HCT116 (cell line): ENCODE measurements around the gene TMEFF2. TPM values are rescaled to one million over a fixed set of nuclear protein-coding genes. Genes with fewer than 3 reads are reported as not detected.

ENCODE experiments used
- ATAC-seq: fragments of 200-7000 bp; cut with Tn5 transposase; 2 replicates; pipeline ENCODE4 v1.9.1; 2020; ENCODE audit warnings: mild to moderate bottlenecking, moderate library complexity
- BruUV-seq: library from RNA; stranded (reverse); fragments of 400-500 nt; replicated peaks from 2 replicates; lab custom pipeline; 2021; lab: Mats Ljungman, UMichigan
- CTCF ChIA-PET: fragments of 300-600 bp; sonication (Branson Sonifier 250); formaldehyde crosslinking; loops from one replicate; lab custom pipeline; 2021; ENCODE audit warnings: antibody characterized with exemption; lab: Charles Lee
- POLR2A ChIA-PET: fragments of 300-600, 350-600 bp; sonication (Branson Sonifier 250); formaldehyde crosslinking; loops from one replicate; lab custom pipeline; 2021; ENCODE audit warnings: antibody characterized with exemption; lab: Charles Lee
- RAD21 ChIA-PET, 2 experiments: fragments of 300-600 bp; sonication (Branson Sonifier 250); formaldehyde crosslinking; loops; one replicate each; lab custom pipeline; 2023; ENCODE audit warnings: low total read pairs in 2 of 2; ENCODE audit not compliant: uncharacterized antibody in 2 of 2, unreplicated experiment in 2 of 2, low non-redundant PET in 1 of 2; lab: Charles Lee
- DNase-seq: peaks from one replicate; pipeline ENCODE4 v3.0.0-alpha.2; 2010; ENCODE audit warnings: low read depth, low spot score
- H2AFZ ChIP-seq: fragments of 200-600 bp; shearing (Covaris generic), sonication (generic); 2 replicates; pipeline ENCODE4 v1.6.1; 2017; ENCODE audit warnings: low read depth, mixed run types, mixed read lengths, antibody characterized with exemption, low read length; ENCODE audit not compliant: poor library complexity, severe bottlenecking
- H3K27ac ChIP-seq: 2 replicates; pipeline ENCODE4 v1.5.1; 2012; ENCODE audit warnings: low read depth, low read length
- H3K27me3 ChIP-seq: fragments of 200-600 bp; sonication (generic); 2 replicates; pipeline ENCODE4 v1.6.1; 2016; ENCODE audit warnings: mixed run types, low read length, mixed read lengths; ENCODE audit not compliant: insufficient read depth
- H3K36me3 ChIP-seq, 2 experiments: fragments of 200-500 bp in 1 of 2; fragments of 200-600 bp in 1 of 2; sonication (Bioruptor generic) in 1 of 2; sonication (generic) in 1 of 2; 2 replicates each; pipeline versions ENCODE4 v1.5.1 to v1.6.1; 2014 to 2016; ENCODE audit warnings: low read length in 2 of 2, inconsistent platforms in 1 of 2, mixed read lengths in 1 of 2, mixed run types in 1 of 2; ENCODE audit not compliant: insufficient read depth in 2 of 2, control insufficient read depth in 1 of 2
- H3K4me1 ChIP-seq, 2 experiments: fragments of 200-600 bp in 1 of 2; sonication (generic) in 1 of 2; 2 replicates each; pipeline versions ENCODE4 v1.5.1 to v1.6.1; 2012 to 2017; ENCODE audit warnings: low read length in 2 of 2, inconsistent platforms in 1 of 2, mild to moderate bottlenecking in 1 of 2, mixed read lengths in 1 of 2, mixed run types in 1 of 2, moderate library complexity in 1 of 2; ENCODE audit not compliant: insufficient read depth in 2 of 2, control insufficient read depth in 1 of 2
- H3K4me2 ChIP-seq: fragments of 200-600 bp; sonication (generic); 2 replicates; pipeline ENCODE4 v1.6.1; 2017; ENCODE audit warnings: mixed run types, low read length, mixed read lengths
- H3K4me3 ChIP-seq, 2 experiments: fragments of 200-600 bp in 1 of 2; sonication (generic) in 1 of 2; replicated peaks in 1 of 2; 2 replicates each; pipeline ENCODE4 v1.5.1; 2011 to 2016; ENCODE audit warnings: low read length in 2 of 2, control low read depth in 1 of 2, low read depth in 1 of 2, mild to moderate bottlenecking in 1 of 2, mixed read lengths in 1 of 2, mixed run types in 1 of 2
- H3K79me2 ChIP-seq: fragments of 200-600 bp; sonication (generic); 2 replicates; pipeline ENCODE4 v1.6.1; 2017; ENCODE audit warnings: mild to moderate bottlenecking, mixed run types, low read length, moderate library complexity, mixed read lengths; ENCODE audit not compliant: insufficient read depth
- H3K9ac ChIP-seq: fragments of 200-600 bp; sonication (generic); 2 replicates; pipeline ENCODE4 v1.6.1; 2016; ENCODE audit warnings: low read length, mixed read lengths
- H3K9me2 ChIP-seq: fragments of 200-600 bp; sonication (generic), shearing (Covaris generic); 2 replicates; pipeline ENCODE4 v1.6.1; 2017; ENCODE audit warnings: mixed run types, mild to moderate bottlenecking, moderate library complexity; ENCODE audit not compliant: insufficient read depth
- H3K9me3 ChIP-seq, 2 experiments: fragments of 200-500 bp in 1 of 2; fragments of 200-600 bp in 1 of 2; sonication (Bioruptor generic) in 1 of 2; sonication (generic) in 1 of 2; 2 replicates each; pipeline ENCODE4 v1.6.1; 2014 to 2017; ENCODE audit warnings: low read length in 2 of 2, mixed read lengths in 2 of 2, inconsistent platforms in 1 of 2, low read depth in 1 of 2, mild to moderate bottlenecking in 1 of 2, mixed run types in 1 of 2, moderate library complexity in 1 of 2; ENCODE audit not compliant: control insufficient read depth in 1 of 2, insufficient read depth in 1 of 2
- H4K20me1 ChIP-seq: fragments of 200-600 bp; sonication (generic), shearing (Covaris generic); 2 replicates; pipeline ENCODE4 v1.6.1; 2017; ENCODE audit warnings: mixed run types, mild to moderate bottlenecking, moderate library complexity; ENCODE audit not compliant: insufficient read depth
- CEBPB ChIP-seq: IDR thresholded peaks from 2 replicates; pipeline ENCODE4 v1.6.1; 2012; ENCODE audit warnings: low read depth
- EGR1 ChIP-seq: IDR thresholded peaks from 2 replicates; pipeline ENCODE4 v1.6.1; 2012; ENCODE audit warnings: low read depth
- ELF1 ChIP-seq: IDR thresholded peaks from 2 replicates; pipeline ENCODE4 v1.6.1; 2012; ENCODE audit warnings: low read depth, borderline replicate concordance
- JUND ChIP-seq: IDR thresholded peaks from 2 replicates; pipeline ENCODE4 v1.6.1; 2012
- POLR2A ChIP-seq: IDR thresholded peaks from 2 replicates; pipeline ENCODE4 v1.7.0; 2011; ENCODE audit warnings: borderline replicate concordance; ENCODE audit not compliant: insufficient read depth, insufficient read length; ENCODE audit errors: extremely low read depth
- POLR2AphosphoS5 ChIP-seq: IDR thresholded peaks from 2 replicates; pipeline ENCODE4 v1.6.1; 2011; ENCODE audit warnings: mild to moderate bottlenecking, low read depth, low read length, moderate library complexity
- RAD21 ChIP-seq: IDR thresholded peaks from 2 replicates; pipeline ENCODE4 v1.6.1; 2012; ENCODE audit warnings: low read depth, mild to moderate bottlenecking
- SIN3A ChIP-seq: IDR thresholded peaks from 2 replicates; pipeline ENCODE4 v1.6.1; 2012; ENCODE audit warnings: low read depth
- SP1 ChIP-seq: IDR thresholded peaks from 2 replicates; pipeline ENCODE4 v1.6.1; 2012; ENCODE audit warnings: low read depth
- SRF ChIP-seq: IDR thresholded peaks from 2 replicates; pipeline ENCODE4 v1.6.1; 2012; ENCODE audit warnings: low read depth
- ZFX ChIP-seq: fragments of 450-650 bp; IDR thresholded peaks from 2 replicates; pipeline ENCODE4 v1.6.1; 2017
- ZNF274 ChIP-seq: fragments of 200-500 bp; sonication (Bioruptor generic); IDR thresholded peaks from 2 replicates; pipeline ENCODE4 v1.6.1; 2014; ENCODE audit warnings: mild to moderate bottlenecking, low read depth, low read length, inconsistent platforms
- intact Hi-C: fragments of 100-400 bp; cut with micrococcal nuclease; formaldehyde crosslinking; loops from 2 replicates; pipeline ENCODE4 v1.10.0; 2022
- total RNA-seq: library from RNA; stranded (reverse); gene quantifications from one replicate; pipeline ENCODE4 v1.2.1, GENCODE V29; 2021; ENCODE audit not compliant: unreplicated experiment
- TF ChIP-seq, protein P1 (sequence below): IDR thresholded peaks from 2 replicates; pipeline ENCODE4 v1.6.1; 2012; ENCODE audit warnings: low read depth
- TF ChIP-seq, protein P2 (sequence below): IDR thresholded peaks from 2 replicates; pipeline ENCODE4 v1.6.1; 2011; ENCODE audit warnings: mild to moderate bottlenecking, low read length, moderate library complexity; ENCODE audit not compliant: insufficient replicate concordance; ENCODE audit errors: extremely low read depth
- TF ChIP-seq, protein P3 (sequence below): IDR thresholded peaks from 2 replicates; pipeline ENCODE4 v1.6.1; 2012
- TF ChIP-seq, protein P4 (sequence below), 3 experiments: fragments of 200-600 bp in 1 of 3; sonication (generic) in 1 of 3; IDR thresholded peaks in 2 of 3; conservative IDR thresholded peaks in 1 of 3; 2 replicates each; pipeline ENCODE4 v1.5.1; 2012 to 2017; ENCODE audit warnings: low read depth in 2 of 3, low read length in 2 of 3, antibody characterized with exemption in 1 of 3, borderline replicate concordance in 1 of 3, control low read depth in 1 of 3, mild to moderate bottlenecking in 1 of 3, mixed read lengths in 1 of 3, mixed run types in 1 of 3, moderate library complexity in 1 of 3; ENCODE audit not compliant: insufficient read depth in 1 of 3
- TF ChIP-seq, protein P5 (sequence below): IDR thresholded peaks from 2 replicates; pipeline ENCODE4 v1.6.1; 2012

Gene TMEFF2
- total RNA-seq, 1 experiment from 2014 or later = not detected

DNA sequence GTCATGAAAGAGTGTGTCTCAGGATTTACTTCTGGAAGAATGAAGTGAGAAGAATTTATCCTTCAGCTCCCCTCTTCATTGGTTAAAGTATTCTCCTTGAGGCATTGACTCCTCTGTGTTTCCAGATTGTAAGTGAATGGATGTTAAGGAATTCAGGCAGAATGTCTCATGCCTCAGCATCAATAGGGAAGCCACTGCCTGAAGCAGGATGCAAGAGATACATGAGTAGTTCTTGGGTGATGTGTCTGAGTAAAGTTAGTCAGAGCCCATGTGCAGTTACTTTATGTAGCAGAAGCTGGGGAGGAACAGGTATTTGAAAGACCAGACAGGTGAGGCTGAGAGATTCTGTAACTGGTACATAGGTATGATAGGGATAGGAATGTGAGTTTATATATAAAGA lies 34.0 kb upstream of the TMEFF2 start:
- POLR2A ChIA-PET = no interaction called here
- intact Hi-C loops = no loop called here

More for the DNA sequence above, 34.0 kb upstream of the TMEFF2 start:
- Histone ChIP-seq H3K4me3 (no peak overlapping the region), H3K27me3 (no peaks in the 10 kb centered on the region), H3K9ac (no peak overlapping the region), H3K27ac (no peak overlapping the region), H3K36me3 (no peaks in the 10 kb centered on the region), H3K4me1 (no peaks in the 10 kb centered on the region), H3K4me2 (no peak overlapping the region), H2AFZ (no peak overlapping the region), H3K9me3 (no peaks in the 10 kb centered on the region), H3K79me2 (no peaks in the 10 kb centered on the region), H3K9me2 (no peaks in the 10 kb centered on the region), H4K20me1 (no peaks in the 10 kb centered on the region)
- ATAC-seq (no peak), DNase-seq (no peak)
- TF ChIP-seq, protein P1, sequence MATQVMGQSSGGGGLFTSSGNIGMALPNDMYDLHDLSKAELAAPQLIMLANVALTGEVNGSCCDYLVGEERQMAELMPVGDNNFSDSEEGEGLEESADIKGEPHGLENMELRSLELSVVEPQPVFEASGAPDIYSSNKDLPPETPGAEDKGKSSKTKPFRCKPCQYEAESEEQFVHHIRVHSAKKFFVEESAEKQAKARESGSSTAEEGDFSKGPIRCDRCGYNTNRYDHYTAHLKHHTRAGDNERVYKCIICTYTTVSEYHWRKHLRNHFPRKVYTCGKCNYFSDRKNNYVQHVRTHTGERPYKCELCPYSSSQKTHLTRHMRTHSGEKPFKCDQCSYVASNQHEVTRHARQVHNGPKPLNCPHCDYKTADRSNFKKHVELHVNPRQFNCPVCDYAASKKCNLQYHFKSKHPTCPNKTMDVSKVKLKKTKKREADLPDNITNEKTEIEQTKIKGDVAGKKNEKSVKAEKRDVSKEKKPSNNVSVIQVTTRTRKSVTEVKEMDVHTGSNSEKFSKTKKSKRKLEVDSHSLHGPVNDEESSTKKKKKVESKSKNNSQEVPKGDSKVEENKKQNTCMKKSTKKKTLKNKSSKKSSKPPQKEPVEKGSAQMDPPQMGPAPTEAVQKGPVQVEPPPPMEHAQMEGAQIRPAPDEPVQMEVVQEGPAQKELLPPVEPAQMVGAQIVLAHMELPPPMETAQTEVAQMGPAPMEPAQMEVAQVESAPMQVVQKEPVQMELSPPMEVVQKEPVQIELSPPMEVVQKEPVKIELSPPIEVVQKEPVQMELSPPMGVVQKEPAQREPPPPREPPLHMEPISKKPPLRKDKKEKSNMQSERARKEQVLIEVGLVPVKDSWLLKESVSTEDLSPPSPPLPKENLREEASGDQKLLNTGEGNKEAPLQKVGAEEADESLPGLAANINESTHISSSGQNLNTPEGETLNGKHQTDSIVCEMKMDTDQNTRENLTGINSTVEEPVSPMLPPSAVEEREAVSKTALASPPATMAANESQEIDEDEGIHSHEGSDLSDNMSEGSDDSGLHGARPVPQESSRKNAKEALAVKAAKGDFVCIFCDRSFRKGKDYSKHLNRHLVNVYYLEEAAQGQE = no peak
- TF ChIP-seq POLR2A (no peak), JUND (no peak), SIN3A (no peak), RAD21 (no peak), SRF (no peak), ZNF274 (no peak), EGR1 (no peak), SP1 (no peak), ELF1 (no peak), POLR2AphosphoS5 (no peak), CEBPB (no peak), ZFX (no peak)
- TF ChIP-seq, protein P2, sequence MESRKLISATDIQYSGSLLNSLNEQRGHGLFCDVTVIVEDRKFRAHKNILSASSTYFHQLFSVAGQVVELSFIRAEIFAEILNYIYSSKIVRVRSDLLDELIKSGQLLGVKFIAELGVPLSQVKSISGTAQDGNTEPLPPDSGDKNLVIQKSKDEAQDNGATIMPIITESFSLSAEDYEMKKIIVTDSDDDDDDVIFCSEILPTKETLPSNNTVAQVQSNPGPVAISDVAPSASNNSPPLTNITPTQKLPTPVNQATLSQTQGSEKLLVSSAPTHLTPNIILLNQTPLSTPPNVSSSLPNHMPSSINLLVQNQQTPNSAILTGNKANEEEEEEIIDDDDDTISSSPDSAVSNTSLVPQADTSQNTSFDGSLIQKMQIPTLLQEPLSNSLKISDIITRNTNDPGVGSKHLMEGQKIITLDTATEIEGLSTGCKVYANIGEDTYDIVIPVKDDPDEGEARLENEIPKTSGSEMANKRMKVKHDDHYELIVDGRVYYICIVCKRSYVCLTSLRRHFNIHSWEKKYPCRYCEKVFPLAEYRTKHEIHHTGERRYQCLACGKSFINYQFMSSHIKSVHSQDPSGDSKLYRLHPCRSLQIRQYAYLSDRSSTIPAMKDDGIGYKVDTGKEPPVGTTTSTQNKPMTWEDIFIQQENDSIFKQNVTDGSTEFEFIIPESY = no peak
- TF ChIP-seq, protein P3, sequence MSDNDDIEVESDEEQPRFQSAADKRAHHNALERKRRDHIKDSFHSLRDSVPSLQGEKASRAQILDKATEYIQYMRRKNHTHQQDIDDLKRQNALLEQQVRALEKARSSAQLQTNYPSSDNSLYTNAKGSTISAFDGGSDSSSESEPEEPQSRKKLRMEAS = no peak
- TF ChIP-seq, protein P4, sequence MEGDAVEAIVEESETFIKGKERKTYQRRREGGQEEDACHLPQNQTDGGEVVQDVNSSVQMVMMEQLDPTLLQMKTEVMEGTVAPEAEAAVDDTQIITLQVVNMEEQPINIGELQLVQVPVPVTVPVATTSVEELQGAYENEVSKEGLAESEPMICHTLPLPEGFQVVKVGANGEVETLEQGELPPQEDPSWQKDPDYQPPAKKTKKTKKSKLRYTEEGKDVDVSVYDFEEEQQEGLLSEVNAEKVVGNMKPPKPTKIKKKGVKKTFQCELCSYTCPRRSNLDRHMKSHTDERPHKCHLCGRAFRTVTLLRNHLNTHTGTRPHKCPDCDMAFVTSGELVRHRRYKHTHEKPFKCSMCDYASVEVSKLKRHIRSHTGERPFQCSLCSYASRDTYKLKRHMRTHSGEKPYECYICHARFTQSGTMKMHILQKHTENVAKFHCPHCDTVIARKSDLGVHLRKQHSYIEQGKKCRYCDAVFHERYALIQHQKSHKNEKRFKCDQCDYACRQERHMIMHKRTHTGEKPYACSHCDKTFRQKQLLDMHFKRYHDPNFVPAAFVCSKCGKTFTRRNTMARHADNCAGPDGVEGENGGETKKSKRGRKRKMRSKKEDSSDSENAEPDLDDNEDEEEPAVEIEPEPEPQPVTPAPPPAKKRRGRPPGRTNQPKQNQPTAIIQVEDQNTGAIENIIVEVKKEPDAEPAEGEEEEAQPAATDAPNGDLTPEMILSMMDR (IDR thresholded peaks at IDR 0.05 in 2 of 3, conservative IDR thresholded peaks at IDR 0.05 in 1 of 3; ENCODE audit: borderline replicate concordance in 1 of 3, insufficient read depth in 1 of 3, low read depth in 2 of 3, low read length in 2 of 3) = no peak
- TF ChIP-seq, protein P5, sequence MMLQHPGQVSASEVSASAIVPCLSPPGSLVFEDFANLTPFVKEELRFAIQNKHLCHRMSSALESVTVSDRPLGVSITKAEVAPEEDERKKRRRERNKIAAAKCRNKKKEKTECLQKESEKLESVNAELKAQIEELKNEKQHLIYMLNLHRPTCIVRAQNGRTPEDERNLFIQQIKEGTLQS = no peak
- BruUV-seq = no TSS peak
- ChIA-PET RAD21 (no interaction called here), CTCF (no interaction called here)
